A549 (cell line): ENCODE results near the gene MDC1. TPM values are rescaled to one million over a fixed set of nuclear protein-coding genes. Genes with fewer than 3 reads are reported as not detected.

ENCODE experiments used
- ATAC-seq, 2 experiments: fragments of 200-7000 bp in 1 of 2; fragments of >200 bp in 1 of 2; cut with Nextera tagmentation in 1 of 2; cut with Tn5 transposase in 1 of 2; 3 replicates each; pipeline versions ENCODE4 v1.8.0 to v1.9.1; 2018 to 2020; ENCODE audit warnings: mild to moderate bottlenecking in 1 of 2, moderate library complexity in 1 of 2
- CTCF ChIA-PET: fragments of 300-600 bp; sonication (Branson Sonifier 250); formaldehyde crosslinking; extraction: SDS; loops from one replicate; lab custom pipeline; 2021; ENCODE audit warnings: antibody characterized with exemption, inconsistent platforms; lab: Yijun Ruan, JAX
- POLR2A ChIA-PET: fragments of 350-600 bp; formaldehyde crosslinking; extraction: SDS; loops from one replicate; lab custom pipeline; 2021; ENCODE audit warnings: antibody characterized with exemption, inconsistent platforms; lab: Yijun Ruan, JAX
- DNase-seq, 2 experiments: peaks; one replicate each; pipeline versions ENCODE4 v3.0.0 to v3.0.0-alpha.2; 2011 to 2016; ENCODE audit warnings: low read depth in 1 of 2, low spot score in 1 of 2
- FAIRE-seq: peaks from 2 replicates; lab custom pipeline; 2011; peaks lifted over from hg19 to GRCh38; lab: Jason Lieb, UNC
- H3K27ac ChIP-seq, 2 experiments: fragments of >200 bp; sonication (Bioruptor Twin); formaldehyde crosslinking; 3 replicates each; pipeline ENCODE4 v1.5.1; 2016 to 2017
- H3K4me1 ChIP-seq: fragments of >200 bp; sonication (Bioruptor Twin); formaldehyde crosslinking; 3 replicates; pipeline ENCODE4 v1.6.1; 2016
- H3K4me2 ChIP-seq: fragments of >200 bp; sonication (Bioruptor Twin); formaldehyde crosslinking; 3 replicates; pipeline ENCODE4 v1.6.1; 2016
- H3K4me3 ChIP-seq: fragments of >200 bp; sonication (Bioruptor Twin); formaldehyde crosslinking; 3 replicates; pipeline ENCODE4 v1.5.1; 2016
- H3K9me3 ChIP-seq: fragments of >200 bp; sonication (Bioruptor Twin); formaldehyde crosslinking; 3 replicates; pipeline ENCODE4 v1.6.1; 2016
- E2F6 ChIP-seq: IDR thresholded peaks from 2 replicates; pipeline ENCODE4 v1.6.1; 2012; ENCODE audit warnings: low read depth, borderline replicate concordance
- FOXS1 ChIP-seq: fragments of 250-450 bp; sonication (Bioruptor Pico); IDR thresholded peaks from 2 replicates; pipeline ENCODE4 v1.5.0; 2020; ENCODE audit warnings: mild to moderate bottlenecking, moderate library complexity
- GATA3 ChIP-seq: IDR thresholded peaks from 2 replicates; pipeline ENCODE4 v1.6.1; 2012; ENCODE audit warnings: borderline replicate concordance
- HDAC2 ChIP-seq: fragments of 200-600 bp; sonication (generic); IDR thresholded peaks from 2 replicates; pipeline ENCODE4 v1.6.1; 2016
- HOXB5 ChIP-seq: fragments of 250-450 bp; sonication (Bioruptor Pico); IDR thresholded peaks from 2 replicates; pipeline ENCODE4 v1.5.0; 2020; ENCODE audit warnings: mild to moderate bottlenecking, moderate library complexity
- MAX ChIP-seq: IDR thresholded peaks from 2 replicates; pipeline ENCODE4 v1.6.1; 2012
- MAZ ChIP-seq: fragments of 150-350 bp; IDR thresholded peaks from 2 replicates; pipeline ENCODE4 v1.6.1; 2014; ENCODE audit warnings: antibody characterized with exemption, low read depth, low read length, borderline replicate concordance
- NFE2L2 ChIP-seq: fragments of 150-350 bp; conservative IDR thresholded peaks from 2 replicates; pipeline ENCODE4 v1.6.1; 2014; ENCODE audit warnings: low read length
- NR3C1 ChIP-seq: fragments of >200 bp; sonication (Bioruptor Twin); formaldehyde crosslinking; IDR thresholded peaks from 3 replicates; pipeline ENCODE4 v1.6.1; 2017
- PBX3 ChIP-seq: IDR thresholded peaks from 2 replicates; pipeline ENCODE4 v1.6.1; 2012
- PHF8 ChIP-seq: fragments of 200-600 bp; sonication (generic); IDR thresholded peaks from 2 replicates; pipeline ENCODE4 v1.6.1; 2016; ENCODE audit warnings: low read depth, mild to moderate bottlenecking, antibody characterized with exemption, moderate library complexity, borderline replicate concordance
- POLR2A ChIP-seq: IDR thresholded peaks from 2 replicates; pipeline ENCODE4 v1.6.1; 2012; ENCODE audit warnings: mild to moderate bottlenecking, low read length
- RCOR1 ChIP-seq: fragments of 150-350 bp; IDR thresholded peaks from 2 replicates; pipeline ENCODE4 v1.6.1; 2014; ENCODE audit warnings: antibody characterized with exemption, low read length, low read depth
- REST ChIP-seq: fragments of 200-600 bp; sonication (generic); IDR thresholded peaks from 2 replicates; pipeline ENCODE4 v1.6.1; 2016; ENCODE audit warnings: antibody characterized with exemption, mild to moderate bottlenecking, moderate library complexity
- WGBS: methylation state at CpG from one replicate; pipeline ENCODE4 v1.1.6; 2017; ENCODE audit errors: missing lambda C conversion rate; 5-methylcytosine and 5-hydroxymethylcytosine counted together
- polyA plus RNA-seq, 4 experiments: library from polyadenylated mRNA; depleted of rRNA in 3 of 4; stranded (reverse); fragments of >200 nt; fragmentation: RNase III in 1 of 4; extraction: RNeasy Plus Mini Kit Qiagen cat#74134 plus additional on column Dnase treatment in 1 of 4; gene quantifications; 2 replicates in 3 of 4; 3 replicates in 1 of 4; pipeline ENCODE4 v1.2.3, GENCODE V29; 2011 to 2017
- TF ChIP-seq, protein P1 (sequence below): fragments of 450-650 bp; IDR thresholded peaks from 2 replicates; pipeline ENCODE4 v1.6.1; 2014; ENCODE audit warnings: antibody characterized with exemption

MDC1 gene
- polyA plus RNA-seq, 2 of the 4 experiments (the other 2 are of a cell fraction) = 8.2 to 16.5 TPM

- Histone ChIP-seq H3K4me3 (peak overlapping the region; percentile 56), H3K4me1 (peaks cover 43% of the 10 kb centered on the region), H3K27ac (peak overlapping the region; percentile 90 to 94), H3K9me3 (no peaks in the 10 kb centered on the region), H3K4me2 (peak overlapping the region; percentile 88)
- CTCF ChIA-PET = interaction anchor here (1.5 to 6.9 kb wide), 3 partner anchors 14 to 40 kb away, joined by 3 to 84 read pairs (median 46); no protein-coding TSS in a partner anchor
- WGBS = 22% methylated on average over 8 of the region's 8 CpGs
- DNase-seq (no peak), FAIRE-seq (no peak), ATAC-seq (no peak)
- TF ChIP-seq NR3C1 (no peak), PHF8 (no peak), HOXB5 (no peak), MAZ (no peak)
- TF ChIP-seq, protein P1, sequence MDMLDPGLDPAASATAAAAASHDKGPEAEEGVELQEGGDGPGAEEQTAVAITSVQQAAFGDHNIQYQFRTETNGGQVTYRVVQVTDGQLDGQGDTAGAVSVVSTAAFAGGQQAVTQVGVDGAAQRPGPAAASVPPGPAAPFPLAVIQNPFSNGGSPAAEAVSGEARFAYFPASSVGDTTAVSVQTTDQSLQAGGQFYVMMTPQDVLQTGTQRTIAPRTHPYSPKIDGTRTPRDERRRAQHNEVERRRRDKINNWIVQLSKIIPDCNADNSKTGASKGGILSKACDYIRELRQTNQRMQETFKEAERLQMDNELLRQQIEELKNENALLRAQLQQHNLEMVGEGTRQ = no peak
- POLR2A ChIA-PET = interaction anchor here (0.5 to 1.5 kb wide), 5 partner anchors 16 to 77 kb away, joined by 4 to 7 read pairs (median 6); partner anchors contain the start of genes IER3 and MDC1
These were observed 25.8 kb downstream of the MDC1 start for GRCh38 chr6:30691208-30691847.

DNA sequence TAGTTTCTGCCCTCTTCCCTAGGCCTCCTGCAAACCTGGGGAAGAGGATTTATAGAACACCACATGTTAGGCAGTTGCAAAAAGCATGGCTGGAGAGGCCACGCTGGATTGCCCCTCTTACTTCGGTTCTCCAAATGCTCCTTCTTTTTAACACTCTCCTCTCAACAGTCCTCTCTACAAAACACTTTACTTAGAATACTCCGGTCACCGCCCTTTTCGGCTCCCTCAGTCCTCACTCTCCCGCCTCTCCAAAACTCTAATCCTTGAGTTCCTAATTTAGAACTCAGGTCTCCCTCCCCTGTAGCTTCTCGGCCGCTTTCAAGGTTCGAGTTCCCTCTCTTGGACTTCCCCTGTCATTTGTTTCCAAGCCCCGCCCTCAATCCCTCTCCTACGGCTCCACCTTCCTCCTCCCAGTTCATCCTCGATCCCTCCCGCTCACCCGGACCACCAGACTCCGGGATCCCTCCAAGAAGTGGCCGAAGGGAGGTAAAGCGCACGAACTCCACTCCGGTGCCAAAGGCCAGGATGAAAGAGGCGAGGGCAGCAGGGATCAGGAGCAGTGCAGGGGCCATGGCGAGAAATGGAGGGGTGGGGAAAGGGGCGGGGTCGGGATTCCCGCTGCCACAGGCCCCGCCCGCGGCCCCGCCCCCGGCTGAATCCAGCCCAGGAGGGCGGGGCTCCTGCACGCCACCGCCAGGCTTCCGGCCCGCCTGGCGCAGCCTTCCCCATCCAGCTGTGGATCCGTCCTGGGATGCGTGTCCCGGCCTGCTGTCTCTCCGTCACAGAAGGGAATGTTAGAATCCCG lies 26.5 kb downstream of the MDC1 start, which contains the start of gene NRM:
Gene NRM (minus strand): TSS at position 582 of the 805 bp plus-strand sequence. CDS start 10 bp downstream, at position 572.
- TF ChIP-seq PHF8 (0 out of 2 replicates have a peak, but pooled peaks have one; percentile 26), HDAC2 (no peak), POLR2A (peak; percentile 62), E2F6 (0 out of 2 replicates have a peak, but pooled peaks have one; percentile 30), HOXB5 (no peak), REST (no peak), MAX (peak; percentile 24; the same call in 1 of the 2 replicates)
- WGBS = 3% methylated on average over 20 of the region's 40 CpGs
- peak within 1 kb of the TSS; percentile 88 for H3K4me2 ChIP-seq
- FAIRE-seq (no peak), ATAC-seq (peak; percentile 62 to 69), DNase-seq (peak; percentile 60 to 73)
- peak within 1 kb of the TSS; percentile 56 for H3K4me3 ChIP-seq
- H3K9me3 ChIP-seq = no peaks in the 10 kb centered on the region
- peaks cover 45% of the 10 kb centered on the region for H3K4me1 ChIP-seq
- ChIA-PET CTCF (interaction anchor here (0.7 to 6.9 kb wide), 4 partner anchors 13 to 41 kb away, joined by 3 to 84 read pairs (median 25); no protein-coding TSS in a partner anchor), POLR2A (interaction anchor here (1.1 to 1.5 kb wide), 4 partner anchors 17 to 54 kb away, joined by 4 to 7 read pairs (median 5); partner anchors contain the start of genes IER3 and MDC1)
- H3K27ac ChIP-seq = peak within 1 kb of the TSS; percentile 90 to 94

- H3K4me2 ChIP-seq = peak overlapping the region; percentile 88
- POLR2A ChIA-PET = interaction anchor here (1.4 to 1.5 kb wide), 3 partner anchors 27 to 54 kb away, joined by 4 to 7 read pairs (median 6); partner anchors contain the start of genes IER3 and MDC1
- WGBS = 51% methylated on average over 4 of the region's 4 CpGs
These were observed 27.1 kb downstream of the MDC1 start for GRCh38 chr6:30689985-30690384.

More at GRCh38 chr6:30689985-30690384, 27.1 kb downstream of the MDC1 start:
- TF ChIP-seq PBX3 = no peak
- TF ChIP-seq RCOR1 = no peak
- no peak for TF ChIP-seq NFE2L2
- no peak for TF ChIP-seq FOXS1
- TF ChIP-seq GATA3 = no peak
- no peak for FAIRE-seq
- peak overlapping the region; percentile 56 for H3K4me3 ChIP-seq
- no peaks in the 10 kb centered on the region for H3K9me3 ChIP-seq
- no peak for DNase-seq
- peaks cover 45% of the 10 kb centered on the region for H3K4me1 ChIP-seq
- H3K27ac ChIP-seq = peak overlapping the region; percentile 90 to 94; a peak in 4 of 6 replicates
- ATAC-seq = no peak
- CTCF ChIA-PET = interaction anchor here (0.6 to 6.9 kb wide), 4 partner anchors 12 to 132 kb away, joined by 3 to 84 read pairs (median 25); no protein-coding TSS in a partner anchor
